AG10803 (cell line): ENCODE data around the gene MXRA8.
A peak's percentile ranks its signal among the peaks of the same experiment; 100 is the strongest.
"Not testable (repeated sequence)": the region's sequence is repeated elsewhere in the genome, so short reads cannot be mapped to it uniquely, and the experiment has no call there.

Source experiments
- DNase-seq: peaks from one replicate; pipeline ENCODE4 v3.0.0; 2010; ENCODE audit warnings: low read depth
- H3K4me3 ChIP-seq: 2 replicates; pipeline ENCODE4 v1.5.1; 2011; ENCODE audit warnings: mild to moderate bottlenecking, low read length, control low read depth
- CTCF ChIP-seq: conservative IDR thresholded peaks from 2 replicates; pipeline ENCODE4 v1.5.1; 2011; ENCODE audit warnings: mild to moderate bottlenecking, low read length, control low read depth, inconsistent platforms

MXRA8 gene

DNA sequence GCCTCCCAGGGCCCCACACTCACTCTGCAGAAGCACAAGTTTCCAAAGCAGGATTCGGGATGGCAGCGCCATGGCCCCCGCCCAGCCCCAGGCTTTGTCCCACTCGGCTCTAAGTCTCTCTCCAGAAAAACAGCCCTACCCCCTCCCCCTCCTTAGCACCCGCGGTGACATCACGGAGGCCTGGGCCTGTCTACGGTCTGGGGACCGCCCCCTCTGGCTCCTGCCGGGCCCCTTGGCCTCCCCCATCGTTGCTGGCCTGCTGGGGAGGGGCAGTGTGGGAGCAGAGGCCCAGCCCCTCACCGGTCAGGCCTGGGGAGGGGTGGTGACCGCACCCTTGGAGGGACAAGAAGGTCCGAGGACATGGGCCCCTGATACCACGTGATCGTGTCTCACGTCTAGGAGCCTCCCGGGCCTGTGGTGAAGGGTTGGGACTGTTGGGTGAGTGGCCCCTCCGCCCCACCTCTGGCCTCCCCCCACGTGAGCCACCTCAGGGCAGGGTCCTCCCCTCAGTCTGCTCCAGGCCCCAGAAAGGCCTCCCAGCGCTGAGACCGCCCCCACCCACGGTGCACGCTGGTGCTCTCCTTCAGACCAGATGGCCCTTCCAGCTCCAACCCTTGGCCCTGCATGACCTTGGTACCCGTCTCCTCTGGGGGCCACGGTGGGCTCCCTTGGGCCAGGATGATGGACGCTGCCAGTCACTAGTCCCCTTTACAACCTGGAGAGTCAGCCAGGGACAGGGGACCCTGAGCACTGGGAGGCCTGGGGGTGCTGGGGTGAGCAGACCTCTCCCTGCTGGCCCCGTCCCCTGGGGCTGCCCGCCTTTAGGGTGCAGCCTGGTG is at the start of gene MXRA8:
Gene MXRA8, minus strand, starts transcription at position 123 of the 839 bp plus-strand sequence. Its CDS starts 51 bp downstream, at position 72.
- no peak for TF ChIP-seq CTCF
- DNase-seq, result peak; percentile 94
- peak within 1 kb of the TSS; percentile 93 for H3K4me3 ChIP-seq

GRCh38 chr1:1407636-1408318 is 49.4 kb upstream of the MXRA8 start:
- peak; percentile 35 for DNase-seq
- peak overlapping the region; percentile 83 for H3K4me3 ChIP-seq
- TF ChIP-seq CTCF, result no peak

- TF ChIP-seq CTCF, result no peak
- peak; percentile 86 for DNase-seq
These were observed 48.7 kb upstream of the MXRA8 start, which contains the start of gene MRPL20 for GRCh38 chr1:1406821-1407635. Gene MRPL20, minus strand, starts transcription at chr1:1407293. Its CDS starts 76 bp downstream, at chr1:1407217.

DNA sequence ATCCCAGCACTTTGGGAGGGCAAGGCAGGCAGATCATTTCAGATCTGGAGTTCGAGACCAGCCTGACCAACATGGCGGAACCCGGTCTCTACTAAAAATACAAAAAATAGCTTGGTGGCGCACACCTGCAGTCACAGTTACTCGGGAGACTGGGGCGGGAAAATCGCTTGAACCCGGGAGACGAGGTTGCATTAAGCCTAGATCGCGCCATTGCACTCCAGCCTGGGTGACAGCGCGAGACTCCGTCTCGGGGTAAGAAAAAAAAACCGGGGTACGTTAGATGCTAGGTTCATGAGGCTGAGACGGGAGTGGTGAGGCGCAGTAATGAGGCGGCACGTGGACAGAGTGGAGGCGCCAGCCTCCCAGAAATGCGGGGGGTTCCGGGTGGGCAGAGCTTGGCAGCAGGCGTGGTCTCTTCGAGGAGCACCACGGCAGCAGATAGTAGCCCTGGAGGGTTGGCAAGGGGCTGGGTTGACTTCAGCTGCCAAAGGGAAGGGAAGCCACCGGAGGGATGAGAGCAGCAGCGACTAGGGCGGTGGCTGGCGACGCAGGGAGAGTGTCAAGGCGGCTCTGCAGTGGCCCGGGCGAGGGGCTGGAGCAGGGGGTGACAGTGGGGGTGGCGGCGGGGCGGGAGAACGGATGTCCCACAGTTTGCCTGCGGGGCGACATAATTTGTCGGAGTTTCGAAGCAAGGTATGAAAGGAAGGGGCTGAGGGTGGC is 47.9 kb upstream of the MXRA8 start:
- H3K4me3 ChIP-seq, result peak overlapping the region; percentile 83
- no peak for TF ChIP-seq CTCF
- DNase-seq, result no peak

More at GRCh38 chr1:1406821-1407635, 48.7 kb upstream of the MXRA8 start, which contains the start of gene MRPL20:
- H3K4me3 ChIP-seq, result peak within 1 kb of the TSS; percentile 83

DNA sequence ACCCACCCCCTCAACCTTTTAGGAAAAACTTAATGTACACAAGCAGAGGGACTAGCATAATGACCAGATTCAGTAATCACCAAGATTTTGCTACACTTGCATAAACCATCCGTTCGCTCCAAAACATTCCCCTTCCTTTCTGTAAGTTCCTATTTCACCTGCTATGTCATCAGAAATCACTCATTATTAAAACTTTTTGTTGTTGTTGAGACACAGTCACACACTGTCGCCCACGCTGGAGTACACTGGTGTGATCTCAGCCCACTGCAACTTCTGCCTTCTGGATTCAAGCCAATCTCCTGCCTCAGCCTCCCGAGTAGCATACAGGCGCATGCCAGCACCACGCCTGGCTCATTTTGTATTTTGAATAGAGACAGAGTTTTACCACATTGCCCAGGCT is 45.3 kb upstream of the MXRA8 start:
- DNase-seq, result no peak
- no peak overlapping the region for H3K4me3 ChIP-seq
- TF ChIP-seq CTCF, result no peak

- DNase-seq, H3K4me3 ChIP-seq: not testable (repeated sequence)
These were observed 44.6 kb upstream of the MXRA8 start for GRCh38 chr1:1402901-1403392.
